Amniotic epithelial cell (primary cell): ENCODE results near the gene TLX3.
"Not testable (repeated sequence)": the region's sequence is repeated elsewhere in the genome, so short reads cannot be mapped to it uniquely, and the experiment has no call there.

Experiments
- DNase-seq: peaks from one replicate; pipeline ENCODE4 v3.0.0-alpha.2; 2010; ENCODE audit warnings: low read depth

The TLX3 gene

GRCh38 chr5:171308453-171309275 lies at the start of gene TLX3:
Gene TLX3, plus strand, starts transcription at chr5:171309248. Its CDS starts 118 bp downstream, at chr5:171309366.
- DNase-seq: no peak

- DNase-seq: no peak
Measured at GRCh38 chr5:171261361-171261760, 47.7 kb upstream of the TLX3 start.

GRCh38 chr5:171261904-171262303 lies 47.1 kb upstream of the TLX3 start:
- DNase-seq: no peak

GRCh38 chr5:171263181-171263580 lies 45.9 kb upstream of the TLX3 start:
- DNase-seq: no peak

- no peak for DNase-seq
Measured at GRCh38 chr5:171264843-171265242, 44.2 kb upstream of the TLX3 start.

DNA sequence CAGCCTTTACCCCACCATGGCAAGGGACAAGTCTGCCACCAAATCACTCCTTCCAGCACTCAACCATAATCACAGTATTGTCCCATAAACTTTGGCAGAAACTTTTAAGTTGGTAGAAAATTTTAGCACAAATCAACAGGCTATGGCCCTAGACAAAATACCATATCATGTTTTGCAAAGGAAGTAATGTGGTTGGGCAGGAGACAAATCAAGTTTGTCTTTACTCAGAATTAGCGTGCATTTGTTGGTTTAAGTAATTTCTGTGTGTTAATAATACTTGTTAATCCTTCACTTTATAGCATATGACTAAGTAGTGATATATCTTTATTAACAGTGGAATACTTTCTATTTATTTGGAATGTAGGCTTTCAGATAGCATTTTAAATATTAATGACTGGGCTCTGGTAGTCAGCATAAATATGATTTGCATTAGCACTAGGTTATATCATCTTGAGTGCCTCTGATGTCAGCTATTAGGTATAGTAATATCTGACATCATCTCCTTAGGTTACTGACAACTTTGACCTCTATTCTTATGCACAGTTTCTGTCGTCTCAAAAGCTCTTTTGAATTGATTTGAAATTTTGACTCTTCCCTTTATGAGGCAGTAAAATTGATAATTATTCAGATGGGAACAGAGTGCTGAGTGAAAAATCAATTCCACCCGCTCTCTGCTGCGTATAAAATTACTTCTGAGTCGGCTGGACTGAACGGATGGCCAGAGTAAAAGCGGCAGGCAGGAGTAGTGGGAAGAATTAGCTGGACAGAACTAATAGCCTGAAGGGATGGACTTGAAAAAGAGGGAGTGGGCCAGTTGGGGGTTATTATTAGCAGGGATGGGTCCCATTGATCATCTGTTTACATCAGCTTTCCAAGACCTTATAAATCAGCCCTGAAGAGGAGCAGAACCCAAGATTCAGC lies 40.1 kb upstream of the TLX3 start:
- no peak for DNase-seq

DNA sequence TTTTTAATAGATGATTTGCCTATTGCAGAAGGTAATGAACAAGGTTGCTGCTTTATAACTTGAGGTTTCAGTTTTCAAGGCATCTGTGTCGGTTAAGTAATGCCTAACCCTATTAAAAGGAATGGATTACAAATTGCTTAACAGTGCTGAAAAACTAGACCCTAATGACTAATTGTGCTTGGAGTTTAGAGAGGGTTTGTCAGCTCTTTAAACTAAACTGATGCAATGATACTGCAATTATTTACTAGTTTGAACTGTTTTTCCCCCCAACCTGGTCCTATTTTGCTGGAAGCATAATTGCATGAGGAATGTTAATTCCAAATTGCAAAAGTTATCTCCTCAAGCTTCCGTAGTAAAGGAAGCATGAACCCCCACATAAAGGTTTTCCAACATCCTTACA lies 39.3 kb upstream of the TLX3 start:
- DNase-seq: peak; percentile 64

- peak; percentile 25 for DNase-seq
Measured at GRCh38 chr5:171270136-171270535, 38.9 kb upstream of the TLX3 start.

DNA sequence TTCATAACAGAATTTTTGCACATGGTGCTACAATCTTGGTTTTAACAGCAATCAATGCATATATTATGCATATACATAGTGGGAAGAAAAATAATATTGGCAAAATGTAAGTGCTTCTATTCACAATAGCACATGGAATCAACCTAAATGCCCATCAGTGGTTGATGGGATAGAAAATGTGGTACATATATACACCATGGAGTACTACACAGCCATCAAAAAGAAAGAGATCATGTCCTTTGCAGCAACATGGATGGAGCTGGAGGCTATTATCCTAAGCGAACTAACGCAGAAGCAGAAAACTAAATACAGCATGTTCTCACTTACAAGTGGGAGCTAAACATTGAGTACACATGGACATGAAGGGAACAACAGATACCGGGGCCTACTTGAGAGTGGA lies 37.2 kb upstream of the TLX3 start:
- no peak for DNase-seq

- DNase-seq: peak; percentile 62
Measured at GRCh38 chr5:171272996-171273970, 35.8 kb upstream of the TLX3 start.

DNA sequence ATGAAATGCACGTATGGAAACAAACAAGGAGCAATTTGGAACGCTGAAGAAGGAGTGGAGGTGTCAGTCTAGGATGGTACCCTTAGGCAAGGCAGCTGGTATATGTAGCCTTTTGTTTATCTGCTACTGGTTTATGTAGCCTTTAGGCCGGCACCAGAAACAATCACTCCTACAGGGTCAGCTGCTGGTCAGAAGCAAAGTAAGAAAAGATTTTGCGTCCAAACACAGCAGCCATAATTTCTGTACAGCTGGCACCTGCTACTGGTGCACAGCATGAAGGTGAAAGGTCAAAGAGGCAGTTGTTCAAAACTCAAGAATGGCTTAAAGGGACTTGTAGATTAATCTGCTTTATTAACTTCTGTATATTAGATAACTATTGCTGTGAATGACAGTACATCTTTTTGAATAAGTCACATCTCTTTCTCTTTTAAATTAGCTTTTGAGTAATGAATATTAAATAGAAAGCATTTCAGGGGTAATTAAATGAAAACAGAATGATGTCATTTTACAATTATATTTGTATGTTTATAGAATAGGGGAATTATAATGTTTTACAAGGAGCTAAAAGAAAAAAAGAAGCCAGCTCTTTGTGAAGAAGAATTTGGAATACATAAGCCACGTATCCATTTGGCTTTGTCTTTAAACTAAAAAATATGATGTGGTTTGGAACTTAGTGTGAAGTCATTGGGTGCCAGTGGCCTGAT lies 33.1 kb upstream of the TLX3 start:
- DNase-seq: no peak

- DNase-seq: no peak
Measured at GRCh38 chr5:171283753-171284152, 25.3 kb upstream of the TLX3 start.

GRCh38 chr5:171285465-171285864 lies 23.6 kb upstream of the TLX3 start:
- DNase-seq: no peak

DNA sequence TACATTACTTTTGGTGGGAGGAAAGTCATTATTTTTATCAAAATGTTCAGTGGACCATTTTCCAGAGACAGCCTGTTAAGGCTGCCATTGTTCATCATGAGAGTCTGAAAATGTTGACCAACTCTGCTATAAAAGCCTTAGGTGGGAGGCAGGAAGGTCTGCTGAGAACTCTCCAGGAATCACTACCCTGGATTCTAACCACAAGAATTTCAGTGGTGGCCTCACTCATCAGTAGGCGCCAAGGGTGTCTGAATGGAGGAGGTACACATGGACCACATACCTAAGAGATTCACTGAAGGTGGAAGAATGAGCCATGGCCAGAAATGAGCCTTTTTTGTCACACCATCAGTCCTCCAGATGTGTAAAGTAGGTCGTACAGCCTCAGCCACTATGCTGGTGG lies 21.0 kb upstream of the TLX3 start:
- DNase-seq: peak; percentile 73

- peak; percentile 84 for DNase-seq
Measured at GRCh38 chr5:171291371-171291770, 17.7 kb upstream of the TLX3 start.

GRCh38 chr5:171295299-171295698 lies 13.7 kb upstream of the TLX3 start:
- DNase-seq: peak; percentile 61

DNA sequence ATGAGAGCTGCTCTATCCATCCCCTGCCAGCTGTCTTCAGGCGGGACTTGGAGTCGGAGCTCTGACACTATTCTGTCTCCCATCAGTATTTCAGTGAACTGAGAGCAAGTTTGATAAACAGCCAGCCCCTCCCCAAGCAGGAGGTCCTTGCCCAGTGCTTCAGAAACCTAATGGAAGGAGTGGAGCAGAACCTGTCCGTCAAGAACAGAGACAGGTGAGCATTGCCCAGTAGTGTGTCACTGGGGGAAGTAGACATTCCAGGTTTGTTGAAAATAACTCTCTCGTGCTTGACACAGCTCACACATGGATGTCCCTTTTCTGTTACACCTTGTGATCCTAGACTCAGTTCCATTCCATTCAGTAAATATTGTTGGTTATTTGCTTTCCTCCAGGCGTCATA lies 13.2 kb upstream of the TLX3 start:
- no peak for DNase-seq

- DNase-seq: not testable (repeated sequence)
Measured at GRCh38 chr5:171297941-171298340, 11.1 kb upstream of the TLX3 start.

DNA sequence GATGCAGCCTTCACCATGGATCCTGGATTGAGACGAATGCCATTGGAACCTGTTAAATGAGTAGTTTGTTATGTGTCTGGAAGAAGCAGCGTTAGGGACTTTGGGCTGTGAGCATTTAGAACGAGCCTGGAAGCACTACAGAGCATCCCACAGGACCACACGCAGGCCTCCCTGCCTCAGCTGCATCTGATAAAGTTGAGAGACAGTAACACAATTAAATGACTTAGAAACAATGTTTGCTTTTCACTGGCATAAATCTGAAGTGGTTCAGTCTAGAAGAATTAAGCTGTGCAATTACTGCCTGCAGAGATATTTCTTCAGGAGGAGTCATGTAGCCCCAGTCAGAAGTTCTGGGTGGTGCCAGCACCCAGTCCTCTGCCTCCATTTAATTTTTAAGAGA lies 9.8 kb upstream of the TLX3 start:
- no peak for DNase-seq

- DNase-seq: peak; percentile 95
Measured at GRCh38 chr5:171299851-171300250, 9.2 kb upstream of the TLX3 start.

- no peak for DNase-seq
Measured at GRCh38 chr5:171300358-171300757, 8.7 kb upstream of the TLX3 start.
